GM18867 (cell line): ENCODE data around the gene SLC25A21.

Experiments used
- ATAC-seq: cut with Tn5 transposase; IDR thresholded peaks from one replicate; pipeline ENCODE4 v1.9.1; 2021; ENCODE audit warnings: mild to moderate bottlenecking, moderate library complexity; ENCODE audit not compliant: unreplicated experiment

SLC25A21 gene

DNA sequence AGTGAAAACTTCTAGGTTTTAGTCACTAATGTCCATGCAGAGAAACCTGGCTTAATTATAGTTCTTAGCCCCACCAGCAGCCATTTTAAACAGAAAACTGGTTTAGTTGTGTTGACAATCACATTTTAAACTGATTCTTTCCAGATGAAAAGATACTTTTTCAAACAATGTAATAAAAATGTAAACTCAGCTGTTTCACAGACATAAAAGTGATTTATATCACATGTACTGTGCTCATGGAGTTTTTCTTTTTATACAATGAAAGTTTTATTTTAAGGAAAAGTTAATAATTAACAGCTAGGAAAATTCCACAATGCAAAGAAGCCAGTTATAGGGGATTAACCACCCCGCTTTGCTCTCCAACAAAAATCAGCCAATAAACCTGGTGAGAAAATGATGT is 381.0 kb downstream of the SLC25A21 start:
- ATAC-seq: no peak

DNA sequence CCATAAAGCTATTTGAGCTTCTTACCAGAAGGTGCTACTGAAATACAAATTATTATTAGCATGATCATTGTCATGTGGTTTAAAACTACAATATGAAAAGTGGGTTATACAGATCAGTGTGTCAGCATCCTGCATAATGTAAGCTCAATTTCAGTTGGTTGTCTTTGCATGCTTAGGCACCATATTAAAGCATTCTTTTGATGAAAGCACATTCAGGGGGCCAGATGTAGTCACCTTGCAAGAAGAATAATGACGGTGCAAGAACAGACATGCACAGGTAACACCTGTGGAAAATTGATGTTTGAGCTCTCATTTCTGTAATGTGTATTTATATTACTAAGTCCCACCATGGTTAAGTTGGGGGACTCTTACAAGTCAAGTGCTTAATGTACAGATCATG is 386.9 kb downstream of the SLC25A21 start:
- no peak for ATAC-seq

DNA sequence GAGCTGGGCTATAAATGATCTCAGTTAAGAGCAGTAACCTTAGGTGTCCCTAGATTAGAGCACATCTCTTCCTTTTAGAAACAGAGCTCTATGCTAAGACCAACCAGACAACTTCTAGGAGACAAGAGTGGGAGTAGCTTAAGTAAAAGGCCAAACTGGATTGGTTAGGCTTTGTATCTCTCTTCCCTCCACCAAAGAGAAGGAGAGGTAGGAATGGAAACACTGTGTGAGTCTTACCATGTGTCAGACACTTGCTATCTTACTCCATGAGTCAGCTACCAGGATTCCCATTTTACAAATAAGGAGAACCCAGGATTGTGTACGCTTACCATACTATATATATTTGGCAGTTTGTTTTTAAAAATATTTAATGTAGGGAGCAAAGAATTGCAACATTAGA is 387.9 kb downstream of the SLC25A21 start:
- no peak for ATAC-seq

DNA sequence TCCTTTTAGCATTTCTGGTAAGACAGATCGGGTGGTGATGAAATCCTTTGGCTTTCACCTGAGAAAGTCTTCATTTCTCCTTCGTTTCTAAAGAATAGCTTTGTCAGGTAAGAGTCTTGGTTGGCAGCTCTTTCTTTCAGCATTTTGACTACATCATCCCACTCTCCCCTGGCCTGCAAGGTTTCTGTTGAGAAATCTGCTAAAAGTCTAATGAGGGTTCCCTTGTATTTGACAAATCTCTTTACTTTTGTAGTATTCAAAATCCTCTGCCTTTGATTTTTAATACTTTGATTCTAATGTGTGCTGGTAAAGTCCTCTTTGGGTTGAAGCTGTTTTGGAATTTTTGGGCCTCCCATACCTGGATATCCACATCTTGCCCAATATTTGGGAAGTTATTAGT is 390.5 kb downstream of the SLC25A21 start:
- no peak for ATAC-seq

DNA sequence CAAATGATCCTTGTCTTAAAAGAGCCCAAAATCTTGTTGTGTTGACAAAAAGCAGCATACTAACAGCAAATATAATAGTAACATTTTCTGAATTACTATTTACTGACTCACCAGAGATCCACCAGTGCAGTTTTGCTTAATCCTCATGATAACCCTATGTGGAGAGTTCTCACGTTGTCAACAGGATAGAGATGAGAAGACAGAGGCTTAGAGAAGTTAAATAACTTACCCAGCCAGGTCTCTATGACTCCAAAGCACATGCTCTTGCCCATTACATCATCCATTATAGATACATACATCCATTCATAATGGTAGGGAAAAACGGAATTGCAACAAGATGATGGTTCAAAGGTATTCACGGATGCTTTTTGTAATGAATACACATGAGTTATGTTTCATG is 398.8 kb downstream of the SLC25A21 start:
- no peak for ATAC-seq

DNA sequence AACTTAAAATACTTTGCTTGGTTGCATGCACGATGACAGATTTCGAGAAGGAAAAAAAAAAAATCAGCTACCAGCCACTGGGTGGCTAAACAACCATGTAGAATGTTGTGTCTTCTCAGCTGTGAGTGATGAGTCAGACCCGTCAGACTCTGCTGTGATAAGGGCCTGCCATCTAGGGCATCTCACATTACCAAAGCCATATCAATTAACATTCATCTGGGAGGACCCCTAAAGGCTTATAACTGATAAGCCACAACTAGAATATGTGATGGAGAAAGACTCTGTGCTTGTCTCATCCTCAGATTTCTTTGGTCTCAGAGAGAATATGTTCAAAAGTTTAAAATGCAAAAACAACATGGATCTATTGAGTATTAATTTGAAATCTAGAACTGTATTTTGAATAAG is 399.3 kb downstream of the SLC25A21 start:
- peak; percentile 80 for ATAC-seq

DNA sequence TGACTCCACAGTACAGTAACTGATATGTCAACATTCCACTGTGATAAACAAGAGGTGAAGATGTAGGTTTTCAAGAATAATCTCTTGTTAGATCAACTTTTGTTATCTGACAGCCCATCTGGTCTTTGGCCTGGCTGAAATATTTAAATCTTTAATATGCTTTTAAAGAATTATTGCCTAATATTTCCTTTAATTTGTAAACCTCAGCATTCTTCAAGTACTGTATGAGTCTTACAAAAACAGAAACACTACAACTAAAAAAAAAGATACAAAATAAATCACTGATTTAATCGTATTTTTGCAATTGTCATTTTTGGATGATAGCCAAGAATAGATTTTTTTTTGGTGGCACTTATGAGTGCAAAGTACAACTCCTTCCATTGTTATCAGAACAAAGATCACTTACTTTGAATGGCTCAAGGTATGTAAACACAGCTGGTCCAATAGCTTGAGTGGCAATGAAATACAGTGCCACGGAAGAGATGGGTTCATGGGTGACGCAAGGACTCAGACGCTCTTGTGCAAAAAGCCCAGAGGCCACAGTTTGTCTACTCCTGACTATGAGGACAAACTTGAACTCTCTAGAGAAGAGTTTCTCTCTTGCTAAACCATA is 401.3 kb downstream of the SLC25A21 start:
- ATAC-seq: no peak

DNA sequence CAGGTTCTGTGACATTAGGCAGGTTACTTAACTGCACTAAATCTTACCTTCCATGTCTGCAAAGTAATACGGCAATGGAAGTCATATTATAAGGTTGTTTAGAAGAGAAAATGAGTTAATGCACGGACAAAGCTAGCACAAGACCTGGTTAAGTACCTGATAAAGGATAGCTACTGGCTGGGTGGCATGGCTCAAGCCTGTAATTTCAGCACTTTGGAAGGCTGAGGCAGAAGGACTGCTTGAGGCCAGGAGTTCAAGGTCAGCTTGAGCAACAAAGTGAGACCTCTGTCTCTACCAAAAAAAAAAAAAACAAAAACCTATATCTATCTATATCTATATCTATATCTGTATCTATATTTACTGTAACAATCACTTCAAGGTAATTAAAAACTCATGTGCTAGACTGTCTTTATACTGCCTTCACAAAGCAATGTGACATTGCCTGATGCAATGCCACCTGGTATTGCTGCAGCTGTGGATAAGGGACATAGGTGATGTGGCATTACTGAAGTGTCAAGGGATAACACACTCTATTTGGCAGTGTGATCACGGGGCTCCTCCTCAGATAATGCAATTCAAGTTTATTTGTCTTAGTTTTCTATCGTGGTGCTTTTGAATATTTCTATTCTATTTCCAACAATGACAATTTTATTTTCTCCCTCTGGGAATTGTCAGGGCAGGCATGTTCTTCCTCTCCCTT is 403.6 kb downstream of the SLC25A21 start:
- no peak for ATAC-seq

DNA sequence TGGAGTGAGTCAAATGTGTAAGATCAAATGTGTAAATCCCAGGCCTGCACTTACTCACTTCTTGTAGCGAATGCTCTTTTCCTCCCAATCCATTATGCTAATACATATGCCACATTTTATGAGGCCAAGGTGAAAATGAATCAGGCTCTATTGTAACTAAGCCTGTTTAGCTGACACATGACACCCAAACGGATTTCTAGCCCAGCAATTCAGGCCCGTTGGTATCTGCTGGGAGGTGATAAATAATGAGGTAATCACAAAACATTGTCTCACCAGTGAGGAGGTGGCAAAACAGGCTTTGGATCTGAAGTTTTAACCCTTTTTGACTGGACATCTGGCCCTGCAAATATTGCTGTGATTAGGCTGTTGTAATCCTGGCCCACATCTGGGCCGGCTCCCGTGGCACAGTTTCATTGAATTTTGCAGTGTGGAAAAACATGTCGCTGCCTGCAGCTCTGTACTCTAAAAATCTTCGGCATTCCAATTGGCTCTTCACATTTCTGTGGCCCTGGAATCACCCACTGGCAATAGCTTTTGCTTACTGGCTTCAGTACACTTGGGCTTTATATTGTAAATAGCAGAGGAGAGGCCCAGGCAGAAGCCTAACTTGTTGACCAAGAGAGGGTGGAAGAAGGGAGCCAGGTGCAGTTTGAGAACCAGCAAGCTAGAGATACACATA is 404.7 kb downstream of the SLC25A21 start:
- no peak for ATAC-seq

DNA sequence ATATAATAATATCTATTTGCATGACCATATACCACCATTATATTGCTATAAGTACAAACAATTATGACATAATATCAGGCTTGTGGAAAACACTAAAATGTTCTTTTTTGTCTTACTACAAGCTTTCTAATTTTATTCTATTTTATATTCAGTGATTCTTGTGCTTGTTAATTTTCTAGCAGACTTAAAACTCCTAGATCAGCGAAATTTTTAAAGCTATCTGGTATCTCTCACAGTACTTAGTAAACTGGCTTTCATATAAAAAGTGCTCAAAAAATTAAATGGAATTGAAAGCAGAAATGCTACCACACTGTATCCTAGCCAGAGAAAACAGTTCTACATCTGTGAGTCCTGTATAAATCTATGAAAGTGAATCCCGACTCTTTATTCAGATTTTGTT is 405.4 kb downstream of the SLC25A21 start:
- no peak for ATAC-seq

DNA sequence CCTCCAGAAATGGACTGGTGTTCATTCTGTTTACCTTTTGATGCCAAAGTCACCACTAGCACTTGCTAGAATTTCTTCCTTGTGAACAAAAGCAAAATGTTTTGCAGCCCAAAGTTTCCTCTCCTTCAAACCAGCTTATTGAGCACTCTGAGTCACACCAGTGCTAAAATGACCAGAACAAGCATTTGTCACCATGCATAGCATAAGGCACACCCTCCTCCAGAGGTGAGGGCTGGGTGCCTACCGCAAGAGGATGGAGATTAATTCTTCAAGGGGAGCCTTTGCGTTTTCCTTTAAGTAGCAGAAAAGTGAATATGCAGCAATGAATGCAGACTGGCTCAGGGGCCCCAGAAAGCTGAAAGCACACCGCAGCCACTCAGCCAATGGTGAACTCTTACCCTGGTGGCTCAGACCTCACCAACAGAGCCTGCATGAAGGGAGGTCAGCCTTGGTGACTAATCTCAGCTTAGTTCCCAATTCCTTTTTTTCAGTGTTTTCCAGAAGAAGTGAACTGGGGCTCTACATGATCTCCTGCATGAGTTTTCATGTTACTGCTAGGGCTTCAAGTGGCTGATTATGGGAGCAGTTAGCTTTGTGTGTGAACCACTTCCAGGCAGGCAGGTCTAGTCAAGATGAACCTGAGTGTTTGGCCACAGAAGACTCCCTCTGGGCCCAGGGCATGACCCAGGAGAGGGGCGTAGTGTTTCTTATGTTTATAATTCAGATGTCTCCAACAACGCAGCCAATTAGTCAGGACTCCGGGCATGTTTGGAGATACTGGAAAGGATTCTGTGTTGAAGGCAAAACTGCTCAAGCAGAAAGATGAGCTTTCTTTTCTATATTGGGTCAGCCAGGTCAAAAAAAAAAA is 414.4 kb downstream of the SLC25A21 start:
- ATAC-seq: no peak

DNA sequence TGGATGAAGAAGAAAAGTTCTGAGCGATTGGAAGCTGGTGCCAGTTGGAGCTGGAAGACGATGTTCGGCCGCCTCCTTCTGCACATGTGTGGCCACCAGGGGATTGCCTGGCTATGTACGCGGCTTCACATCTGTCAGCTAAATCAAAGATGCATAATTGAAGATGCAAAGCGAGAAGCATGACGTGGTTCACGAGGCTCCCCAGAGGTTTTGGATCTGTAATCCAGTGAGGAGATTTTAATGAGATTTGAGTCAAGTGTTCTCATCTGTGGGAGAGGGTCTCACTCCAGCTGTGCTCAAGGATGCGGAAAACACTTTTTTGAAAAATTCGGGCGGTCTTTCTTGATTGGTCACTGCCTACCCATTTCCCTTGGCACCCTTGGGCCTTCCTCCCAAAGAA is 416.2 kb downstream of the SLC25A21 start:
- ATAC-seq: no peak

DNA sequence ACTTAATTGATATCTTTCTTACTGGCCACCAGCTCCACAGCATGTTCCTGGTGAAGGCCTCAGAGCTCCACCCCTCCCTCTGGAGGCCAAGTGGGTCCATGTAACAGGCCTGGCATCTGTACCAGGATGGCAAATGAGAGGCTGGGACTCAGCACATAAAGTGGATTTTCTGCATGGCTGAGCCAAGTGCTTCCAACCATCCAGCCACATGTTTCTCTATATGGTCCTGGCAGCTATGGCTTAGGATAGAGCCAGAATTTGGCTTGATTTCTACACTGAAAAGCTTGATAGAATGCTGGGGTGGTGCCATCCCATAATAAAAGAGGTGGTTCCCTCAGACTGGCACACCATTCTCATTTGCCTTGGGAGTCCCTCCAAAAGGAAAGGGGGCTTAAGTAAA is 416.6 kb downstream of the SLC25A21 start:
- ATAC-seq: no peak

DNA sequence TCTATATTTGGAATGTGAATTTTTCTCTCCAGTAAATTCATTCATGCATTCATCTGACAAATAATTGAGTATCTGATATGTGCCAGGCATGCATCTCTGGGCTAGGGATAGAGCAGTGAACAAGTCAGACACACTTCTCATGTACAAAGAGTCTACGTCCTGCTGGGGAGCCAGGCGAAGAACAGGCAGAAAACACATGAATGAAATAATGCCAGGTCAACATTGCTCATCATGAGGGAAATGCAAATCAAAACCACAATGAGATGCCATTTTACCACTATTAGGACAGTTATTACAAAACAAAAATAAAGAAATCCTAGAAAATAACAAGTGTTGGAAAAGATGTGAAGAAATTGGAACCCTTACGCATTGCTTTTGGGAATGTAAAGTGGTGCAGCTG is 420.5 kb downstream of the SLC25A21 start:
- ATAC-seq: no peak

DNA sequence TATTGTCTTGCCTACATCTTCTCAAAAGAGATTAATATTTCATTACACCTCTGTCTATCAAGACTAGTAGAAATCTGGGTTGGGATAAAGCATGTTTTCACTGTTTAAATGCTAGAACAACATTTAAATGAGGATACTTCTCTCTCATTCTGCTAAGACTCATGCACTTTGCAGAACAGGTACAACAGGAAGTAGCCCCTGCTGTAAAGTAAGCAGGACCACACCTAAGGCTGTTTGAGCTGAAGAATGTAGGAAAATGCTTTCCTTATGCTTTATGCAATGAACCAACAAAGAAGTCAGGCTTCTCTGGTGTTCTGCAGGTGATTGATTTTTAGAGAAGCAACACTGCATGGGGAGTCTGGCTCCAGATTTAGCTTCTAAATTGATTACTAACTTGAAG is 421.3 kb downstream of the SLC25A21 start:
- no peak for ATAC-seq

DNA sequence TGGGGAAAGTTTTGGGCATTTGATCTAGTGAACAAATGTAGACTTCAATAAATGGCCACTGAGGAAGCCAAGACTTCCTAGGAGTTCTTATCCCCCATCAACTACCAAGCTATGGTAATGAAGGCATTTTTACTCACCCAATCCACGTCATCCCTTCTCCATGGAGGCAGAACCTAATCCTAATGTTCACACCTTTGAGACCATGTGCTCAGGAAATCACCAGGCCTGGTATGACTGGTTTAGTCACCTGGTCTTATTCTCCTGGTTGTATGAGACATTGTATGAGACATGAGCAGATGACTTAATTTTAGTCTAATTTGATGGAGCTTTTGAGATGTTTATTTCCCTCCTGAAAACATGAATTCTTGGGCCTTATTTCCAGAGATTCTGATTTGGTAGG is 422.2 kb downstream of the SLC25A21 start:
- ATAC-seq: no peak

DNA sequence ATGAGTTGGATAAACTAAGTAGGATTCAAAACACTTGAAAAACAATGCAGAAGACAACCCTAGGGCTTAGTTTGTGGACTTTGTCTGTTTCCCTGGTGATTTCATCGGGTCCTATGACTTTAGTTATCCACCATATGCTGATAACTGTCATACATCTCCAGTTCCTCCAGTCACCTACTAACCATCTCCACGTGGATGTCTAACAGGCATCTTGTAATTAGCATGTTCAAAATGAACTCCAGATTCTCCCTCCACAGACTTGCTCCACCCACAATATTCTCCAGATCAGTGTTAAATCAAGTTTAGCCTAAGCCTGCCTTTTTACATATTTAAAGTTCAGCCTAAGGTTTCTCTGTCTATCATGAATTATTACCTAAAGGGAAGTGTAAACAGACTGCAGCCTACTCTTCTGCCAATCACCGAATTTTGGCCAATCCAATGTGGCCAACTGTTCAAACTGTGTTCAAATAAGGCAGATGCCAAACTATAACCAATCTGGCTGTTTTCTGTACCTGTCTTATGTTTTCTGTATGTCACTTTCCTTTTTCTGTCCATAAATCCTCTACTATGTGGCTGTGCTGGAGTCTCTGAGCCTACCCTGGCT is 423.7 kb downstream of the SLC25A21 start:
- ATAC-seq: no peak

DNA sequence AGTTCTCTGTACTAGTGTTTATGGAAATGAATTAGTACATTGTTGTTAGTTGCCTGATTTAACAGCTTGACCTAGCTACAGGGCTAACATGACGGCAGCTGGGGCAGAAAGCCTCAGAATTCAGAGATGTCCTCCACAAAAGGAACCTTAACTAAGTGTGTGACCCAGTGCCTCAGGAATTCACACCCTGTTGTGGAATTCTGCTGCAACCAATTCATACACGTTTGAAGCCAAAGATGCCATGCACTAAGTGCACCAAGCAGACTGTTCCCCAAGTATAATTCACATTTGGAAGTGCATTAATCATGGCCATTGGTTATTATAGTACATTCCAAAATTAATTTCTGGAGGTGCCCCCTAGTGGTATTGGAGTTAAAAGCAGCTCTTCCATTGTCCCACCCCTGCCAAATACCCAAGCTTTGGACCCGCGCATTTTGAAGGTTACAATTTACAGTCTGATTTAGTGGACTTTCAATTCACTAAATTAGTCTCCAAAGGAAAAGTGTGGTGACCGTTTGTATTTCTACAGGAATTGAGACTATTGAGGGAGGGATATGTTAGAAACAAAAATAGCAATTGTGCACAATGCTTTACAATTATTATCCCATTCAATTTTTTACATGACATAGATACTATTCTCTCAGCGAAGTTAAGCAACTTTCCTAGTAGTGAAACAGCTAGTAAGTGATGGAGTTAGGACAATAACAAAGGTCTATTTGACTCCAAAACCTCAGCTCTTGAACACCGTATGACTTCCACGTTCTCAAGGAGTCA is 424.8 kb downstream of the SLC25A21 start:
- ATAC-seq: no peak

DNA sequence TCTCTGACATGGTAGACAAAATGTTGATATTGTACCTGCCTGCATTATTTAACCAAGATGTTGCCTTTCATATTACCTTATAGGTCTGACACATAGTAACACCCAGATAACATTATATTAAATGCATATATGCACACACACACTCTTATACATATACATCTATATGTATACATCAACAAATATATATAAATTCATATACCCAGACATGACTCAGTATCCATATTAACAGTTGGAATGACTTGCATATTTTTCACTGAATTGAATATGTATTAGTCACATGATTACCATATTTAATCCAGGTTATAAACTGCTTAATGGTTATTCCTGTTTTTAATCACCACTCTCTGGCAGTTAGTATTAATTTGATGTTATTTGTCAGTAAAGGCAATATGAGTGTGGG is 425.5 kb downstream of the SLC25A21 start:
- no peak for ATAC-seq

DNA sequence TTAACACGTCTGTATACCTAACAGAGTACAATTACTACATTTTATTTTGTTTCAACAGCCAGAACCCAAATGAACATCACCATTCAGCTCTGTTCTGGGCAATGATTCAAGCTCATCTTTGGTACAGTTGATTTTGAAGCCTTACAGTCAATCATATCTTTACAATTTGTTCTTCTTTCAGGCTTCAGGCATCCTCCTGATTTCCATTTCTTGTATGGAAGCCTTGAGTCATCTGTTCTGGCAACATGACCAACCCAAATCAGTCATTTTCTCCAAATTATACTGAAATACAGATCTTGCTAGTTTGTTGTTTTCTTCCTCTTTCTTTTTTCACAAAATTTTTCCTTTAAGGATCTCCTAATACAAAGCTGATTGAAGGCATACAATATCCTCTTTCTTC is 430.5 kb downstream of the SLC25A21 start:
- no peak for ATAC-seq
